Effector memory CD8-positive, alpha-beta T cell (primary cell): Measurements from ENCODE around the gene HTR3A.
A peak's percentile ranks its signal among the peaks of the same experiment; 100 is the strongest.

Experiments used
- ATAC-seq: fragments of 150-1000 bp; cut with Tn5 transposase; replicated peaks from 2 replicates; pipeline ENCODE4 v1.10.0; 2021; ENCODE audit warnings: mild to moderate bottlenecking, moderate library complexity
- DNase-seq, 3 experiments: peaks; one replicate each; pipeline ENCODE4 v3.0.0; 2021
- H3K27ac Mint-ChIP-seq, 2 donors: one replicate each; pipeline ENCODE4 v1.8.0; 2022; ENCODE audit warnings: mild to moderate bottlenecking in 2 of 2, mixed read lengths in 2 of 2, moderate library complexity in 2 of 2
- H3K27me3 Mint-ChIP-seq, 2 donors: one replicate each; pipeline ENCODE4 v1.8.0; 2022; ENCODE audit warnings: mixed read lengths in 2 of 2
- H3K36me3 Mint-ChIP-seq: one replicate; pipeline ENCODE4 v1.8.0; 2022; ENCODE audit warnings: mild to moderate bottlenecking, moderate library complexity, mixed read lengths; ENCODE audit not compliant: insufficient read depth
- H3K4me1 Mint-ChIP-seq, 2 donors: one replicate each; pipeline ENCODE4 v1.8.0; 2022; ENCODE audit warnings: low read depth in 2 of 2, mixed read lengths in 2 of 2
- H3K4me3 Mint-ChIP-seq, 2 donors: one replicate each; pipeline ENCODE4 v1.8.0; 2022; ENCODE audit warnings: mild to moderate bottlenecking in 2 of 2, mixed read lengths in 2 of 2, moderate library complexity in 2 of 2
- H3K9me3 Mint-ChIP-seq, 2 donors: one replicate each; pipeline ENCODE4 v1.8.0; 2022; ENCODE audit warnings: mixed read lengths in 2 of 2

Gene HTR3A

GRCh38 chr11:113952070-113952469, 22.8 kb upstream of the HTR3A start:
- Mint-ChIP-seq H3K9me3 (no peaks in the 10 kb centered on the region), H3K27ac (no peak overlapping the region), H3K4me3 (no peak overlapping the region), H3K36me3 (no peaks in the 10 kb centered on the region), H3K4me1 (peaks cover 0 to 2% of the 10 kb centered on the region in 2 donors), H3K27me3 (peaks cover 49 to 74% of the 10 kb centered on the region in 2 donors)
- ATAC-seq: no peak
- DNase-seq: no peak

GRCh38 chr11:113952588-113952987, 22.3 kb upstream of the HTR3A start:
- peaks cover 49 to 72% of the 10 kb centered on the region in 2 donors for H3K27me3 Mint-ChIP-seq
- H3K4me3 Mint-ChIP-seq: no peak overlapping the region

GRCh38 chr11:113954235-113954634, 20.7 kb upstream of the HTR3A start:
- ATAC-seq (no peak), DNase-seq (no peak)
- H3K27me3 Mint-ChIP-seq: peaks cover 52 to 81% of the 10 kb centered on the region in 2 donors
- peaks cover 0 to 2% of the 10 kb centered on the region in 2 donors for H3K4me1 Mint-ChIP-seq
- no peaks in the 10 kb centered on the region for H3K36me3 Mint-ChIP-seq
- H3K27ac Mint-ChIP-seq: no peak overlapping the region
- no peaks in the 10 kb centered on the region for H3K9me3 Mint-ChIP-seq
- no peak overlapping the region for H3K4me3 Mint-ChIP-seq

More at GRCh38 chr11:113952588-113952987, 22.3 kb upstream of the HTR3A start:
- H3K27ac Mint-ChIP-seq: no peak overlapping the region
- no peak for DNase-seq
- H3K4me1 Mint-ChIP-seq: peaks cover 0 to 2% of the 10 kb centered on the region in 2 donors
- no peaks in the 10 kb centered on the region for H3K36me3 Mint-ChIP-seq
- no peaks in the 10 kb centered on the region for H3K9me3 Mint-ChIP-seq
- no peak for ATAC-seq

GRCh38 chr11:113956986-113957385, 17.9 kb upstream of the HTR3A start:
- Mint-ChIP-seq H3K4me1 (peaks cover 0 to 2% of the 10 kb centered on the region in 2 donors), H3K27me3 (peaks cover 36 to 60% of the 10 kb centered on the region in 2 donors), H3K27ac (no peak overlapping the region), H3K4me3 (no peak overlapping the region), H3K9me3 (no peaks in the 10 kb centered on the region), H3K36me3 (no peaks in the 10 kb centered on the region)
- DNase-seq: no peak
- no peak for ATAC-seq

- ATAC-seq (no peak), DNase-seq (no peak)
- Mint-ChIP-seq H3K36me3 (no peaks in the 10 kb centered on the region), H3K27ac (no peak overlapping the region), H3K4me1 (no peaks in the 10 kb centered on the region), H3K4me3 (no peak overlapping the region), H3K9me3 (no peaks in the 10 kb centered on the region), H3K27me3 (peaks cover 14 to 36% of the 10 kb centered on the region in 2 donors)
These were observed 14.1 kb upstream of the HTR3A start for GRCh38 chr11:113960702-113961330.

- peaks cover 16 to 30% of the 10 kb centered on the region in 2 donors for H3K27me3 Mint-ChIP-seq
- no peak overlapping the region for H3K27ac Mint-ChIP-seq
- H3K36me3 Mint-ChIP-seq: no peaks in the 10 kb centered on the region
- H3K4me3 Mint-ChIP-seq: no peak overlapping the region
- DNase-seq (no peak), ATAC-seq (no peak)
- no peaks in the 10 kb centered on the region for H3K9me3 Mint-ChIP-seq
- no peaks in the 10 kb centered on the region for H3K4me1 Mint-ChIP-seq
These were observed 7.5 kb upstream of the HTR3A start for GRCh38 chr11:113967361-113967760.

- Mint-ChIP-seq H3K36me3 (peaks cover 3% of the 10 kb centered on the region), H3K9me3 (no peaks in the 10 kb centered on the region), H3K4me1 (no peaks in the 10 kb centered on the region), H3K27ac (no peak overlapping the region), H3K4me3 (no peak overlapping the region), H3K27me3 (peaks cover 31 to 46% of the 10 kb centered on the region in 2 donors)
- ATAC-seq (no peak), DNase-seq (no peak)
These were observed 3.3 kb upstream of the HTR3A start for GRCh38 chr11:113971506-113972195.

- peaks cover 41 to 73% of the 10 kb centered on the region in 2 donors for H3K27me3 Mint-ChIP-seq
- H3K9me3 Mint-ChIP-seq: no peaks in the 10 kb centered on the region
- no peak for ATAC-seq
- no peak for DNase-seq
- H3K27ac Mint-ChIP-seq: no peak overlapping the region
- H3K4me1 Mint-ChIP-seq: peaks cover 0 to 3% of the 10 kb centered on the region in 2 donors
- H3K4me3 Mint-ChIP-seq: no peak overlapping the region
- H3K36me3 Mint-ChIP-seq: peaks cover 3% of the 10 kb centered on the region
These were observed 2.2 kb downstream of the HTR3A start for GRCh38 chr11:113977071-113977490.

- H3K36me3 Mint-ChIP-seq: peaks cover 3% of the 10 kb centered on the region
- H3K27ac Mint-ChIP-seq: no peak overlapping the region
These were observed 2.8 kb downstream of the HTR3A start for GRCh38 chr11:113977701-113978100.

GRCh38 chr11:113979431-113979830, 4.5 kb downstream of the HTR3A start:
- H3K4me3 Mint-ChIP-seq: no peak overlapping the region
- DNase-seq (no peak), ATAC-seq (no peak)
- no peaks in the 10 kb centered on the region for H3K9me3 Mint-ChIP-seq
- no peak overlapping the region for H3K27ac Mint-ChIP-seq
- H3K4me1 Mint-ChIP-seq: peaks cover 0 to 3% of the 10 kb centered on the region in 2 donors
- peaks cover 56 to 87% of the 10 kb centered on the region in 2 donors for H3K27me3 Mint-ChIP-seq
- H3K36me3 Mint-ChIP-seq: no peaks in the 10 kb centered on the region

More at GRCh38 chr11:113977701-113978100, 2.8 kb downstream of the HTR3A start:
- Mint-ChIP-seq H3K4me3 (no peak overlapping the region), H3K9me3 (no peaks in the 10 kb centered on the region), H3K27me3 (peaks cover 41 to 71% of the 10 kb centered on the region in 2 donors), H3K4me1 (peaks cover 0 to 3% of the 10 kb centered on the region in 2 donors)
- DNase-seq (no peak), ATAC-seq (peak; percentile 48)

GRCh38 chr11:113980785-113981184, 5.9 kb downstream of the HTR3A start:
- no peak for ATAC-seq
- peaks cover 0 to 3% of the 10 kb centered on the region in 2 donors for H3K4me1 Mint-ChIP-seq
- H3K9me3 Mint-ChIP-seq: no peaks in the 10 kb centered on the region

GRCh38 chr11:113982306-113982705, 7.4 kb downstream of the HTR3A start:
- Mint-ChIP-seq H3K9me3 (no peaks in the 10 kb centered on the region), H3K4me3 (no peak overlapping the region), H3K27ac (no peak overlapping the region), H3K4me1 (peaks cover 0 to 2% of the 10 kb centered on the region in 2 donors), H3K27me3 (peaks cover 55 to 89% of the 10 kb centered on the region in 2 donors), H3K36me3 (no peaks in the 10 kb centered on the region)
- DNase-seq (no peak), ATAC-seq (no peak)

More at GRCh38 chr11:113980785-113981184, 5.9 kb downstream of the HTR3A start:
- no peak overlapping the region for H3K27ac Mint-ChIP-seq
- H3K36me3 Mint-ChIP-seq: no peaks in the 10 kb centered on the region
- peaks cover 56 to 89% of the 10 kb centered on the region in 2 donors for H3K27me3 Mint-ChIP-seq
- no peak for DNase-seq
- no peak overlapping the region for H3K4me3 Mint-ChIP-seq

- H3K27ac Mint-ChIP-seq: no peak overlapping the region
- ATAC-seq: no peak
- no peak for DNase-seq
- H3K27me3 Mint-ChIP-seq: peaks cover 58 to 89% of the 10 kb centered on the region in 2 donors
- no peaks in the 10 kb centered on the region for H3K36me3 Mint-ChIP-seq
- H3K9me3 Mint-ChIP-seq: no peaks in the 10 kb centered on the region
- no peak overlapping the region for H3K4me3 Mint-ChIP-seq
- no peaks in the 10 kb centered on the region for H3K4me1 Mint-ChIP-seq
These were observed 9.9 kb downstream of the HTR3A start for GRCh38 chr11:113984781-113985180.

GRCh38 chr11:113985906-113986305, 11.0 kb downstream of the HTR3A start:
- H3K36me3 Mint-ChIP-seq: no peaks in the 10 kb centered on the region
- H3K27ac Mint-ChIP-seq: no peak overlapping the region
- H3K4me1 Mint-ChIP-seq: no peaks in the 10 kb centered on the region
- no peak overlapping the region for H3K4me3 Mint-ChIP-seq
- DNase-seq (no peak), ATAC-seq (no peak)
- H3K9me3 Mint-ChIP-seq: no peaks in the 10 kb centered on the region
- peaks cover 58 to 89% of the 10 kb centered on the region in 2 donors for H3K27me3 Mint-ChIP-seq
